Cortex of kidney (tissue), 1 donor: Measurements from ENCODE around the gene CBLC.
"Not testable (repeated sequence)": the region's sequence is repeated elsewhere in the genome, so short reads cannot be mapped to it uniquely, and the experiment has no call there.

Experiments
- DNase-seq: peaks from one replicate; lab custom pipeline; 2025; lab: John Stamatoyannopoulos, UW

The CBLC gene

DNA sequence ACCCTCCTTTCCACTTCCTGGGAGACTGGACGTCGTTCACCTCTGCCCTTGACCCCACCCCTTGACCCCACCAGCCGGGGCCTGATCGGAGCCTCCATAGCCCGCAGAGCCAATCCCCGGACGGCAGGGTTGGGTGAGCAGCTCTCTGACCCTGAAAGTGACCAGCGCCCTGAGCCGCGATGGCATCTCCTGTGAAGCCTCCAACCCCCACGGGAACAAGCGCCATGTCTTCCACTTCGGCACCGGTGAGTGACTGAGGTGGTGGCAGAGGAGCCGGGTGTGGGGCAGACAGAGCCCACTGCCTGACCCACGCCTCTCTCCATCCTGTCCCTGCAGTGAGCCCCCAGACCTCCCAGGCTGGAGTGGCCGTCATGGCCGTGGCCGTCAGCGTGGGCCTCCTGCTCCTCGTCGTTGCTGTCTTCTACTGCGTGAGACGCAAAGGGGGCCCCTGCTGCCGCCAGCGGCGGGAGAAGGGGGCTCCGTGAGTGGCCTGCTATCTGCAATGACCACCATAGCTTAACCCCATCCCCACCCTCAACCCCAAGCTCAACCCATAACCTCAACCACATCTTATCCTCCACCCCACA, 41.6 kb downstream of the CBLC start:
- no peak for DNase-seq

DNA sequence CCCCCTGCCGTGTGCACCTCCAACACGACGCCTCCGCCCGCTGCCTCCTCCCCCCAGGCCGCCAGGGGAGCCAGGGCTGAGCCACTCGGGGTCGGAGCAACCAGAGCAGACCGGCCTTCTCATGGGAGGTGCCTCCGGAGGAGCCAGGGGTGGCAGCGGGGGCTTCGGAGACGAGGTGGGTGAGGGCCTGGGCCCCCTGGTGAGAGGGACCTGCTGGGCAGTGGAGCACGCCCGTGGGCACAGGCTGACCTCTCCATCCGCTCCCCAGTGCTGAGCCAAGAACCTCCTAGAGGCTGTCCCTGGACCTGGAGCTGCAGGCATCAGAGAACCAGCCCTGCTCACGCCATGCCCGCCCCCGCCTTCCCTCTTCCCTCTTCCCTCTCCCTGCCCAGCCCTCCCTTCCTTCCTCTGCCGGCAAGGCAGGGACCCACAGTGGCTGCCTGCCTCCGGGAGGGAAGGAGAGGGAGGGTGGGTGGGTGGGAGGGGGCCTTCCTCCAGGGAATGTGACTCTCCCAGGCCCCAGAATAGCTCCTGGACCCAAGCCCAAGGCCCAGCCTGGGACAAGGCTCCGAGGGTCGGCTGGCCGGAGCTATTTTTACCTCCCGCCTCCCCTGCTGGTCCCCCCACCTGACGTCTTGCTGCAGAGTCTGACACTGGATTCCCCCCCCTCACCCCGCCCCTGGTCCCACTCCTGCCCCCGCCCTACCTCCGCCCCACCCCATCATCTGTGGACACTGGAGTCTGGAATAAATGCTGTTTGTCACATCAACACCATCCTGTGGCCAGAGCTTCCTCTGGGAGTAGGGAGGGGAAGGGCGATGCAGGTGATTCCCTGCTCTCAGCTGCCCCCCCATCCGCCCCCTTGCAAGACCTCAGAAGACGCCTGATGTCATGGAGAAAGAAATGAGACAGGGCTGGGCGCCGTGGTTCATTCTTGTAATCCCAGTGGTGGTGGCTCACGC, 43.2 kb downstream of the CBLC start:
- no peak for DNase-seq

DNA sequence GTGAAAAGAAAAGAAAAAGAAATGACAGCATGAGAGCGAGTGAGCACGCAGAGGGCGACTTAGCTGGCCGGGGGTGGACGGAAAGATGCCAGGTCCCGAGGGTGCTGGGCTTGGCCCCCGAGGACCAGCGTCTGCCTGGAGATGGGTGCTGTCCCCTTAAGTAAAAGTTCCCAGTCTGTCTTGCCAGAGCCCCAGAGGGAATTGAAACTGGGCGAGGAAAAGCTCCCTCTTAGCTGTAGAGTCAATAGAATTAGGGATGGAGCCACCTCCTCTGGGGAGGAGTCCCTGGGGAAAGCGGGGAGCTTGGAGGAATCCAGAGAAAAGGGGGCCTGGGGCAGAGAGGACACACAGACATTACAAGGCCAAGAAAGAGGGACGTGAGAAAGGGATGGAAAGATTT, 44.5 kb downstream of the CBLC start:
- DNase-seq, result no peak

DNA sequence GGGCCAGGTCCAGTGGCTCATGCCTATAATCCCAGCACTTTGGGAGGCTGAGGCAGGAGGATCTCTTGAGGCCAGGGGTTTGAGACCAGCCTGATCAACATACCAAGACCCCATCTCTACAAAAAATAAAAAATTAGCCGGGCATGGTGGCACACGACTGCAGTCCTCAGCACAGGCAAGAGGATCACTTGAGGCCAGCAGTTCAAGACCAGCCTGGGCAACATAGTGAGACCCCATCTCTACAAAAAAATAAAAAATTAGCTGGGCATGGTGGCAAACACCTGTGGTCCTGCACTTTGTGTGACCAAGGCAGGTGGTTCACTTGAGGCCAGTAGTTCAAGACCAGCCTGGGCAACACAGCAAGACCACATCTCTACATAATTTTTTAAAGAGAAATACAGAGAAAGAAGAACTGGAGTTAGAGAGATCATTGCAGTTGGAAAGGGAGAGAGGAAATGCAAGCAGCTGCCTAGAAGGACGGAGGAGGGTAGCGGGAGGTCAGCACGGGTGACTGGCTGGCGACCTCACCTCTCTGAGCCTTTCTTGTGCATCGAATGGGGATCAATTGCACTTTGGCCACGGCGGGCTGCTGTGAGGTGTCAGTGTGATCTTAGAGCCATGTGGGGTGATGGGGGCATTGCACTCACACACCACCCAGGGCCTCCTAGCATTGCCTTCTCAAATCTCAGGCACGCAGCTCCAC, 45.1 kb downstream of the CBLC start:
- no peak for DNase-seq

DNA sequence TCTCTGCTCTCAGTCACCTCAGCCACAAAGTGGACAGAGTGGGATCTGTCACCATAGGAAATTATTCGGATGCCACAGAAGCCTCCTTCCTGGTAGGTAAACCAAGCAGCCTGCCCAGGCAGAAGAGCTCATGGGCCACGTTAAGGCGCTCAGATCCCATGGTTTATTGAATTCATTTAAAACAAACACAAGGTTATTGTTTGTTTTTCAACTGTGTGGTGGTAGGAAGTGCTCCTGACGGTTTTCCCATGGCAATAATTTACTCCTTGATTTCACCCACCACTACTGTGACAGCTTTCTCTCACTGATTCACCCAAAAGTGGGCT, 45.6 kb downstream of the CBLC start:
- no peak for DNase-seq

DNA sequence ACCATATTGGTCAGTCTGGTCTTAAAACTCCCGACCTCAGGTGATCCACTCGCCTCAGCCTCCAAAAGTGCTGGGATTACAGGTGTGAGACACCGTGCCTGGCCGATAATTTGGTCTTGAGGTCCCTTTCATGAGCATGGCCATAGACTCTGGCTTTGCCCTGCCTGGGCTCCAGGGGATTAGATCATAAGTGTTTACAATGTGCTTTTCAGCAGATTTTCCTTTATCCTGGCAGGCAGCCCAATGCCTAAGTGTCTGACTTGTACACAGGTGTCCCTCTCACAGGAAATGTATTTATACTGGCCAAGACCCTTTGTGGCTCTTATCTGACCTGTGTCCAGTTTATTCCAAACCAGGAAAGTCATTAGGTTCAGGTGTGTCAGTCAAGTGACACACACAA, 47.1 kb downstream of the CBLC start:
- no peak for DNase-seq

DNA sequence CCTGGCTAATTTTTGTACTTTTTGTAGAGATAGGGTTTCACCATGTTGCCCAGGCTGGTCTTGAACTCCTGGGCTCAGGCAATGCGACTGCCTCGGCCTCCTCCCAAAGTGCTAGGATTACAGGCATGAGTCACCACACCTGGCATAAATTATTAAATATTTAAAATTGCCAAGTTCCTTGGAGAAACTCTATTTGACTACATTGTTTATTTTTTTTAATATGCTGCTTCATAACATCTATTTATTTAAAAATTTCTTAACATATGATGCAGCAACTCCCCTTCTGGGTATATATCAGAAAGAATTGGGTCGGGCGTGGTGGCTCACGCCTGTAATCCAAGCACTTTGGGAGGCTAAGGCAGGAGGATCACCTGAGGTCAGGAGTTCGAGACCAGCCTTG, 55.2 kb downstream of the CBLC start:
- not testable (repeated sequence) for DNase-seq

DNA sequence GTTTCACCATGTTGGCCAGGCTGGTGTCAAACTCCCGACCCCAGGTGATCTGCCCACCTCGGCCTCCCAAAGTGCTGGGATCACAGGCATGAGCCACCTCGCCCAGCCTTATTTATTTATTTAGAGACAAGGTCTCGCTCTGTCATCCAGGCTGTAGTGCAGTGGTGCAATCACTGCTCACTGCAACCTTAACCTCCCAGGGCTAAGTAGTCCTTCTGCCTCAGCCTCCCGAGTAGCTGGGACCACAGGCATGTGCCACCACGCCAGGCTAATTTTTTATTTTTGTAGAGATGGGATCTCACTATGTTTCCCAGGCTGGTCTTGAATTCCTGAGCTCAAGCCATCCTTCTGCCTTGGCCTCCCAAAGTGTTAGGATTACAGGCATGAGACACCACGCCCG, 56.7 kb downstream of the CBLC start:
- not testable (repeated sequence) for DNase-seq

DNA sequence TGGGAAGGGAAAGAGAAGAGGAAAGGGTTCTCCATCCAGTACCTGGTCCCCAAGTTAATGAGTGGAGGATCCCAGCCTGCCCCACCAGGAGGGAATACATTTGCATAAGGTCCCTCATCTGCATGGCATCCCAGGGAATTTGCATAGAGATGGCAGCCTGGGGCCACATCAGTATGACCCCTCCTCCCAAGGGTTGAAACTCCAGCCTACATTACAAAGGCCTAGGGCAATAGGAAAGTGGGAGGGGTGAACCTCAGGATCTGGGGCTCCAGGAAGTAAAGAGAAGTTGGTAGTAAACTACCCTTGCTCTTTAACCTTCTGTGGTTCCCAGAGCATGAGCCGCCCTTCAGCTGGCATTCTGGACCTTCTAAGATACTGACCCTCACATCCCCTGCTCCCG, 61.6 kb downstream of the CBLC start:
- no peak for DNase-seq

DNA sequence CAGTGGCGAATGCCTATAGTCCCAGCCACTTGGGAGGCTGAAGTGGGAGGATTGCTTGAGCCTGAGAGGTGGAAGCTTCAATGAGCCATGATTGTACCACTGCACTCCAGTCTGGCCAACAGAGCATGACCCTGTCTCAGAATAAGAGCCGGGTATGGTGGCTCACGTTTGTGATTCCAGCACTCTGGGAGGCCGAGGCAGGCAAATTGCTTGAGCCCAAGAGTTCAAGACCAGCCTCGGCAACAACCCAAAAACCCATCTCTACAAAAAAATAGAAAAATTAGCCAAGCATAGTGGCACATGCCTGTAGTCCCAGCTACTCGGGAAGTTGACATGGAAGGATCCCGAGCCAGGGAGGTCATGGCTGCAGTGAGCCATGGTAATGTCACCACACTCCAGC, 63.1 kb downstream of the CBLC start:
- no peak for DNase-seq

DNA sequence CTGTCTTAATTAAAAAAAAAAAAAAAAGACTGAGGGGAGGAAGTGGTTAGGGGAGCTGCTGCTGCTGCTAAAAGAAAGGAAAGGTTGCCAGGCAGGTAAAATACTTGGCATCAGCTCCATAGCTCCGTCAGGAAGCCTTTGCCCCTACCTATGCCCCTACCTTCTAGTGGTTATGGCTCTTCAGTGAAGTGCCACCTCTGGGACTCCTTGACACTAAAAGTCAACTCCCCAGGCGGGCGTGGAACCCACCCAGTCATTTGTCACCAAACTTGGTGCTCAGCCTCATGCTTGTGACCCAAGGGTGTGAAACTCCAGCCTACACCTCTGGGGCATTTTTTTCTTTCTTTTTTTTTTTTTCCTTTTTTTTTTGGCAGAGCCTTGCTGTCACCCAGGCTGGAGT, 63.5 kb downstream of the CBLC start:
- no peak for DNase-seq

DNA sequence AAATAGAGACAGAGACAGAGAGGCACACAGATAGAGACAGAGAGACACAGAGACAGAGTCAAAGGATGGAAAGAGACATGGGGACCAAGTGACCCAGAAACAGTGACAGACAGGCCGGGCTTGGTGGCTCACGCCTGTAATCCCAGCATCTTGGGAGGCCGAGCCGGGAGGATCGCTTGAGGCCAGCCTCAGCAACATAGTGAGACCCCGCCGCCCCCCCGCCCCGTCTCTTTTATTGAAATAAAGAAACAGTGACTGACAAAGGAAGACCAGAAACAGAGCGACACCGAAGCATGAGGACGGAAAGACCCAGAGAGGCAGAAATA, 67.6 kb downstream of the CBLC start:
- DNase-seq, result no peak

DNA sequence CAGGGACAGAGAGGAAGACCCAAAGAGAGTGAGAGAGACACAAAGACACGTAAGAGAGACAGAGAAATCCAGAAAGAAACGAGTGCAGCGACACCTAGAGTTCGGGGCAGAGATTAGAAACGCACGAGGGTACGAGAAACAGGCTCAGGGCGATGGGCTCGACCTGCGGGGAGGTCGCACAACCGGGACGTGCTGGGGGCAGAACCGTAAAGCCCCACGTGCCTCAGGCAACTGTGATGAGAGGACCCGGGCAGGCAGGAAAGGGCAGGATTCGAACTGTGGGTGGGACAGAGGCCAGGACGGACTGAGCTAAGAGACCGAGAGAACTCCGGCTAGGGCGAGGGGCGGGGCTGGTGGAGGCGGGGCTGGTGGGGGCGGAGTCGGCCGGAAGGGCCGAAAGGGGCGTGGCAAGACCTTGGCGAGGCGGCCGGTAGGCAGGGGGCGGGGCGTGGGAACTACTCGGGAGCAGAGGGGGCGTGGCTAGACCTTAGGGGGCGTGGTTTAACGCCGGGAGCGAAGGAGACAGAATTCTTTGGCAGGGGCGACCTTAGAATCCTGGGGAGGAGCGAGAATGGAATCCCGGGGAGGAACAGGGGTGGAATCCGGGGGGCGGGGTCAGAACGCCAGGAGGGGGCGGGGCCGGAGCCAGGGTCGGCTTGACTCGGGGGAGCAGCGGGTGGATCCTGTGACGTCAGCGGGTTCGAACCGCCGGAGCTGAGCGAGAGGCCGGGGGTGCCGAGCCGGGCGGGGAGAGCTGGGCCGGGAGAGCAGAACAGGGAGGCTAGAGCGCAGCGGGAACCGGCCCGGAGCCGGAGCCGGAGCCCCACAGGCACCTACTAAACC, 68.1 kb downstream of the CBLC start, which contains the start of gene NECTIN2:
Gene NECTIN2 (plus strand): TSS at position 686 of the 843 bp plus-strand sequence. CDS start 229 bp downstream, outside the sequence.
- no peak for DNase-seq

DNA sequence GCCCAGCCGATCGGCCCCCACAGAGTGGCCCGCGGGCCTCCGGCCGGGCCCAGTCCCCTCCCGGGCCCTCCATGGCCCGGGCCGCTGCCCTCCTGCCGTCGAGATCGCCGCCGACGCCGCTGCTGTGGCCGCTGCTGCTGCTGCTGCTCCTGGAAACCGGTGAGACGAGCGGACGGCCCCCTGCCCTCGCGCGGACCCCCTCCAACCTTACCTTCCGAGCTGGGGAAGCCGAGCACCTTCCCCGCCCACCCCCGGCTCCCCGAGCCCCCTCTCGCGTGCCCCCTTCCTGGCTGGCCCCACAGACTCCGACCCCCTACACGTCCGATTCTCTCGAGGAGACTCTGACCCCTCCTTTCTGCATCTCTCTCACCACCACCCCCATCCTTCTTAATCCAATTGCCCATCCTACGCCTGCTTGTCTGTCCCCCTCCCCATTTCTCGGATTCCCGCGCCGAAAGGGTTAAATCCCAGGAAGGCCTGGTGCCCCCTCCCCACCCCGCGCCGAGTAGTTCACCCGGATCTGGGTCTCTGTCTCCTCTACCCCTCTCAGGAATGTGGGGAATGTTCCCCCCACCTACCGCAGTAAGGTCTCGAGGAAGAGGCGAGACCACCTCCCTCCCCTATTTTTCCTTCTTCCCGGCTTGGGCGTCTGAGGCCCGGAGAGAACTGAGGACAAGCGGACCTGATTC, 68.9 kb downstream of the CBLC start:
- no peak for DNase-seq

DNA sequence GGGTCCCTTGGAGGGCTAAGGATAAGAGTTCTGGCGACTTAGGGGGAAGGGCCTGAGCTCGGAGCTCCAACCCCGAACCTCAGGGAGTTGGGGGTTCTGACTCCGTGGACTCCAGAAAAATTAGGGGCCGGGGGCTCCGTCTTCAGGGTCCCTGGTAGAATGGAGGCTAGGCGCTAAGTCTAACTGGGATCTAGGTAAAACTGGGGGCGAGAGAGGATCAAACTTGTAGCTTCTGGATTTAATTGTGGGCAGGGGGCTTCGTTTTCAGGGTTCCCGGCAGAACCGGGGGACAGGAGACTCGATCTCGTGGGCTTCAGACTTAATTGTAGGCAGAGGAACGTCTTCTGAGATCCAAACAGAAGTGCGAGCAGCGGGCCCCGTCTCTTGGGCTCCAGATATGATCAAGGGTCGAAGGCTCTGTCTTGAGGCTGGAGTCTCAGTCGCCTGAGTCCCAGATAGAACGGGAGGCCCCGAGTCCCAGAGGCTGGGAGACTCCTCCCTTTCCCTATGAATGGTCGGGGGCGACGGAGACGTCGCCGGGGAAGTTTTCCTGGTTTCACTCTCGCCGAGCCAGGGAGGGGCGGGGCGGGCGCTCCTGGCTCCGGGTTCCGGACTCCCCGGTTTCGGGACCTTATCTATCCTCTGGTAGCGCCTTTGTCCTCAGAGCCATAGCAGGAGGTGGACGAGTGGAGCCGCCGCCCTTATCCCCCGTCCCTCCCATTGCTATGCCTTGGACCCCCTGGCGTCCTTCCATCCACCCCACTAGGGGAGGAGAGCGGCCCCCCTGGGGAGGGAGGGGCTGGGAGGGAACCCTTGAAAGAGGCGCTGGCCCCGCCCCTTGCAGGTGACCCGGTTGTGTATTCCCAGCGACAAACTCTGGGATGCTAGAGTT, 69.7 kb downstream of the CBLC start:
- DNase-seq, result no peak

DNA sequence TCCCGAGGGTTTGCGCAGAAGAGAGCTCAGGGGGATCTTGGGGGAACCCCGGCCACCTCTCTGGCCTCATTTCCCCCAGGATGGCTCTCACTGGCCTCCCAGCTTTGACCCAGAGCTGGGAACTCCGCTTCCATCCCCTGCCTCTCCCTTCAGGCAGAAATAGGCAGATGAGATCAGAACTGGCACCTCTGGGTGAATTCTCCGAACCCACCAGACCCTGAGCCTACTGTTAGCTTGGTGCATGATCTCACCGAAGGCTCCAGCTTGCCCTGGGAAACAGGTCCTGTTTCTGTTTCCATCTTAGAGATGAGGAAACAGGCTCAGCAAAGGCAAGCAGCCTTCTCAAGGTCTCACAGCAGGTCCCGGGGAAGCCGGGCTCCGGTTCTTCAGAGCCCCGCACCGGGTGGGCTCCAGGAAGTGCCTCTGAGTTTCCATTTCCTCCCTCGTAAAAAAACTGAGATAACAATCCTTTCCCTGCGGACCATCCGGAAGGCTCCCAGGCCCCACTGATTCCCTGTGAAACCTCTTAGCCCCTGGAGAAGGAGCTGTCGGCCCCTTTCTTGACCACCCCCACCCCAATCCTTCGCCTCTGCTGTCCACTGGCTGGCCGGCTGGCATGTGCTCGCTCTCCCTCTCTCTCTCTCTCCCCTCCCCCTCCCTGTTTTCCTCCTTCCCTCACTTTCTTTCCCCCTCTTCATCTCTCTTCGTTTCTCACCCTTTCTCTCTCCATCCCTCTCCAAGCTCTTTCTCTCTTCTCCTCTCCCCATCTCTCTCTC, 70.5 kb downstream of the CBLC start:
- DNase-seq, result no peak

DNA sequence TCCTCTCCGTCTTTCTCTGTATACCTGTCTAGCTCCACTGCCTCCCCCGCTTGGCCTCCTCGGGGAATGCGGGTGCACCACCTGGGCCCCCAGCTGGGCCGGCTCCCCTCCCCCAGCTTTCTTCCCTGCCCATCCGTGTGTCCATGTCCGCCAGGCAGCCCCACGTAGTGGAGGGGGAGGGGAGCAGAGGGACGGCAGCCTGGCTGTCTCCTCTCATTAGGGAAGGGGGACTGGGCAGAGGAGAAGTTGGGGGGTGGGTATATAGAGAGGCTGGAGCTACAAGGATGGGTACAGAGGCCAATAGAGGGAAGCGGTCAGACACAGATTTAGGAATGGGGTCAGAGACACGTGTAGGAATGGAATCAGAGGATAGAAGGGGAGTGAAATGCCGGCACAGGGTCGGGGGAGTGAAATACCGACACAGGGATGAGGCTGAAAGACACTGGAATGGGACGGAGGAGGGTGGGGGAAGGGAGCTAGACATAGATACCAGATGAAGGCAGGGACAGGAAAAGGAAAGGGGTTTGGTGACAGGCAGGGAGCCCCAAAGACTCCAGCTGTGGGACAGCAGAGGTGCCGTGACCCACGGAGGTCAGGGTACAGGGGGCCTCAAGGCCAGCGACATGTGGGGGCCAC, 71.2 kb downstream of the CBLC start:
- no peak for DNase-seq
